ENCODE data around the gene JAKMIP3. TPM values are rescaled to one million over a fixed set of nuclear protein-coding genes. Genes with fewer than 3 reads are reported as not detected.
"Not testable (repeated sequence)": the region's sequence is repeated elsewhere in the genome, so short reads cannot be mapped to it uniquely, and the experiment has no call there.

Gene JAKMIP3
- total RNA-seq, 1 donor from 2014 or later, result 1.1 TPM

GRCh38 chr10:132064082-132064755 lies 1.5 kb upstream of the JAKMIP3 start:
- intact Hi-C loops (cut with micrococcal nuclease), result no loop called here

DNA sequence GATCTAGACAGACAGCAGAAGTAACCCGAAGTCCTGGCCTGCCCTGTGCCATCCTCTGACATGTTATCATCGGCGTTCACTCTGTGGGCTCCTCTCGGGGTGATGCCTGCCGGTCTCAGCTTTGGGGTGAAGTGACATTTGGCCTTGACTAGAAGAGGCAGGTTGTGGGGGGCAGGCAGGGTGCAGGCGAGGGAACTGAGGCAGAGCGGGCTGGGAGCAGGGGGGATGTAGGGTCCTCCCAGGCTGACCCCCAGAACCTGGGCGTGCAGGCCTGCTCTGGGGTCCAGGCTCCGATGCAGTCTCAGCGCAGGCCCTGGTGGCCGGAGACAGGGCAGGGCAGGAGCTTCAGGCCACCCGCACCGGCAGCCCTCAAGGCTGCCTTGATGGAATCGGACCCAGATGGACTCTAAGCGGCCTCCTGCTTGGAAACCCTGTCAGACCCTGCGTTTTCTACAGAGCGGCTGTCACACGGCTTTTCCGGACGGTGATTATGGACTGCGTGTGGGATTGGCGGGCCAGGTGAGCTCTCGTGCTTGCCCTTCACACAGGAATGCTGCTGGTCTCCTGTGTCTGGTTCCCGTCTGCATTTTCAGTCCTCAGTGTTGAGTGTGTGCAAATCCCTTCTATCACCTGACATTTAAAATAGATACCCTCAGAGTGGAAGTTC lies 842 bp upstream of the JAKMIP3 start:
- intact Hi-C loops (cut with micrococcal nuclease), result no loop called here

DNA sequence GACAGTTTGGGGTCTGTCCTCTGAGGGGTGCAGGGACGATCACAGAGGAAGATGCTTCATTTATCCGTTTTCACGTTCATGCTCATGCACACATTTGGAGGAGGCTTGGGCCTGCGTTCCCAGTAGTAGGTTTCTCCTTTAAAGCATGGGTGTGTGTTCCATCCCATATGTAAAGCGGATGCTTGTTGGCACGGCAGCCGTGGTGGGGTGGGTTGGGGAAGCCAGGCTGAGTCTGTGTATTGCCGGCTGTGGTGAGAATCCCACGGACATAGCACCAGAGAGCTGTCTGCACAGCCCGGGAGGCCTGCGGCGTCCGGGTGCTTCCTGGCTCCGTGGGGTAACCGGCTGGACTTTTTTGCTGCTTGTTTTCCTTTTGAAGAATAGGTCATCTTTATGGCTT lies 440 bp downstream of the JAKMIP3 start:
- intact Hi-C loops (cut with micrococcal nuclease), result no loop called here

DNA sequence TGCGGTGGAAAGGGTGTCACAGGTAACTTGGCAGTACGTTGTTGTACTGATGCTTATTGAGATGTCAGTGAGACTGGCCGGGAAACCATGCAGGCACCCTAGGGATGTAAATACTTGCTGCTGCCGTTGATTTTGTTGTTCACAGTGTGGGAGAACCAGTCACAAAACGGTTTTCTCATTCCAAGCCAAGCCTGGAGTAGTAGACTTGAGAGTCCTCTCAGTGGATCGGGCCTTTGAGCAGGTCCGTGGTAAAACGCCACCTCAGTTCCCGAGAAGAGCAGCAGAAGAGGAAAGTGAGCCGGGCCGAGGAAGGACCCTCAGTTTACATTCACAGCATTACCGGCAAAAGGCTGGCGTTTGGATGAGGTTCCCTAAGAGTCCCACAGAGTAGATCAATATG lies 1.1 kb downstream of the JAKMIP3 start:
- intact Hi-C loops (cut with micrococcal nuclease), result no loop called here

GRCh38 chr10:132068431-132069121 lies 2.8 kb downstream of the JAKMIP3 start:
- intact Hi-C loops (cut with micrococcal nuclease), result no loop called here

GRCh38 chr10:132069122-132069848 lies 3.5 kb downstream of the JAKMIP3 start:
- intact Hi-C loops (cut with micrococcal nuclease), result no loop called here

GRCh38 chr10:132069849-132070182 lies 4.1 kb downstream of the JAKMIP3 start:
- intact Hi-C loops (cut with micrococcal nuclease), result no loop called here

GRCh38 chr10:132070724-132071123 lies 5.0 kb downstream of the JAKMIP3 start:
- intact Hi-C loops (cut with micrococcal nuclease), result no loop called here

GRCh38 chr10:132071667-132072066 lies 5.9 kb downstream of the JAKMIP3 start:
- intact Hi-C loops (cut with micrococcal nuclease), result no loop called here

- intact Hi-C loops (cut with micrococcal nuclease), result no loop called here
Observed at GRCh38 chr10:132075909-132076577, 10.3 kb downstream of the JAKMIP3 start.

- intact Hi-C loops (cut with micrococcal nuclease), result no loop called here
Observed at GRCh38 chr10:132076578-132077081, 10.9 kb downstream of the JAKMIP3 start.

DNA sequence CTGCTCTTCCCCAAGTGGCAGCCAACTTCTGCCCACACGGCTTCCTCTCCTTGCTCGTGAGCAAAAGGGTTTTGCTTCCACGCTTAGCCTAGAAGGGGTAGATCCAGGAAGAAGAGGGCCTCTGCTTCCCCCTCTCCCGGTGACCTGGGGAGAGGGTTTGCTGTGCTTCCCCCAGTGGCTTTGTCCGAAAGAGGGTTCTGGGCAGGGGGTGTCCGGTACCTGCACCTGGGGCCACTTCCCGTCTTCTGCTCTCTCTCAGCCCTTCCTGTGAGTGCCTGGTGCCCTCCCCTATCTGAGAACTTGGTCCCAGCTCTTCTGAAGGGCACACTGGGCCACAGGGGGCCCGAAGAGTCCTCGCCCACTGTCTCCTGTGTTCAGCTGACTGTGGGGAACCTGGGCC lies 11.3 kb downstream of the JAKMIP3 start:
- intact Hi-C loops (cut with micrococcal nuclease), result no loop called here

GRCh38 chr10:132078746-132079345 lies 13.1 kb downstream of the JAKMIP3 start:
- intact Hi-C loops (cut with micrococcal nuclease), result no loop called here

DNA sequence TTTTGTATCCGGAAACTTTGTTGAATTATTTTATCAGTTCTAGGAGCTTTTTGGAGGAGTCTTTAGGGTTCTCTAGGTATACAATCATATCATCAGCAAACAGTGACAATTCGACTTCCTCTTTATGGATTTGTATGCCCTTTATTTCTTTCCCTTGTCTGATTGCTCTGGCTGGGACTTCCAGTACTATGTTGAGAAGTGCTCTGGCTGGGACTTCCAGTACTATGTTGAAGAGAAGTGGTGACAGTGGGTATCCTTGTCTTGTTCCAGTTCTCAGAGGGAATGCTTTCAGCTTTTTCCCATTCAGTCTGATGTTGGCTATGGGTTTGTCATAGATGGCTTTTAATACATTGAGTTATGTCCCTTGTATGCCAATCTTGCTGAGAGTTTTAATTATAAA lies 18.6 kb downstream of the JAKMIP3 start:
- intact Hi-C loops (cut with micrococcal nuclease), result not testable (repeated sequence)

GRCh38 chr10:132093236-132093635 lies 27.5 kb downstream of the JAKMIP3 start:
- intact Hi-C loops (cut with micrococcal nuclease), result not testable (repeated sequence)

DNA sequence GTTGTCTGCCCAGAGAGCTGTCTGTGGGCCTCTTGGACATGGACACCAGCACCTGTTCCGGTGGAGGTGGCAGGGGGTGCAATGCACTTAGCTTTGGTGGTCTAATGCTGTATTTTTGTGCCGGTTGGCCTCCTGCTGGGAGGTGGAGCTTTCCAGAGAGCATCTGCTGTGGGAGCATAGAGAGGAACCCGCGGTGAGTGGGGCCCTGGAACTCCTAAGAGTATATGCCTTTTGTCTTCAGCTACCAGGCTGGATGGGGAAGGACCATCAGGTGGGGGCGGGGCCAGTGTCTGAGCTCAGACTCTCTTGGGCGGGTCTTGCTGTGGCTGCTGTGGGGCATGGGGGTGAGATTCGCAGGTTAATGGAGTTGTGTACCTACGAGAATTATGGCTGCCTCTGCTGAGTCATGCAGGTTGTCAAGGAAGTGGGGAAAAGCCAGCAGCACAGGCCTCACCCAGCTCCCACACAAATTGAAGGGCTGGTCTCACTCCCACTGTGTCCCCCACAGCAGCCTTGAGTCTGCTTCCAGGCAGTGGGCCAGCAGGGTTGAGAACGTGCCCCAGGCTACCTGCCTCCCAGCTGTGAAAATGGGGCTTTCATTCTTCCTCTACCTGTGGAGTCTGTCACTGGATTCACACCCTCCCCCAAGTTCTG lies 29.0 kb downstream of the JAKMIP3 start:
- intact Hi-C loops (cut with micrococcal nuclease), result no loop called here

- intact Hi-C loops (cut with micrococcal nuclease), result no loop called here
Observed at GRCh38 chr10:132095403-132096113, 29.8 kb downstream of the JAKMIP3 start.

GRCh38 chr10:132096223-132096622 lies 30.5 kb downstream of the JAKMIP3 start:
- intact Hi-C loops (cut with micrococcal nuclease), result no loop called here

DNA sequence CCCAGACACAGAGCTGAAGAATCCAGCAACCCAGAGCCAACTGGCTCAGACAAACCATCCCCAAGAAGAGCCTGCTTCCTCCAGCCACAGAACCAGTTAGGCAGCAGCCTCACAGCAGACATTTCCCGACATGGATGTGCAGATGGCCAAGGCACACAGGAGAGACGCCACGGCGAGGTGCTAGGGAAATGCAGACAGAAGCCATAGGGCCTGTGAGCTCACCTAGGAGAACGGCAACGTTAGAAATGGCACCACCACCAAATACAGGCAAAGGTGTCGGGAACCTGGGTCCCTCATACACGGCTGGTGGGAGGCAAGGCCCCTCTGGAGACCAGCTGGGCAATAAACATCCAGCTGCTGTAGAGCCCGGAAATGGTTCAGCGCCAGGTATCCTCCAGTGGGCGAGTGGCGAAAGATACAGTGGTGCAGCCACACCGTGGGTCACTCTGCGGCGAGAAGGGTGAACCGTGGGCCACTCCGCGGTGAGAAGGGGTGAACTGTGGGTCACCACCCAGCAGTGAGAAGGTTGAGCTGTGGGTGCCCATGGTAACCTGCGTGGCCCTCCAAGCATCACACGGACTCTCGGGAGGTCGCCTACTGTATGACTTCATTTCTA lies 31.2 kb downstream of the JAKMIP3 start:
- intact Hi-C loops (cut with micrococcal nuclease), result no loop called here

Data from T-helper 1 cell treated with Interleukin-12 subunit alpha and Interleukin-12 subunit beta and Interleukin-4 antibody, amounts not matched to agents 30 ng/mL and 1 ng/mL, for 36 hours (primary cell).